Fibroblast of peridontal ligament (primary cell): ENCODE measurements around the gene KLF2.
"Not testable (repeated sequence)": the region's sequence is repeated elsewhere in the genome, so short reads cannot be mapped to it uniquely, and the experiment has no call there.

Source experiments
- DNase-seq: peaks from one replicate; pipeline ENCODE4 v3.0.0-alpha.2; 2010; ENCODE audit errors: extremely low read depth

The KLF2 gene

DNA sequence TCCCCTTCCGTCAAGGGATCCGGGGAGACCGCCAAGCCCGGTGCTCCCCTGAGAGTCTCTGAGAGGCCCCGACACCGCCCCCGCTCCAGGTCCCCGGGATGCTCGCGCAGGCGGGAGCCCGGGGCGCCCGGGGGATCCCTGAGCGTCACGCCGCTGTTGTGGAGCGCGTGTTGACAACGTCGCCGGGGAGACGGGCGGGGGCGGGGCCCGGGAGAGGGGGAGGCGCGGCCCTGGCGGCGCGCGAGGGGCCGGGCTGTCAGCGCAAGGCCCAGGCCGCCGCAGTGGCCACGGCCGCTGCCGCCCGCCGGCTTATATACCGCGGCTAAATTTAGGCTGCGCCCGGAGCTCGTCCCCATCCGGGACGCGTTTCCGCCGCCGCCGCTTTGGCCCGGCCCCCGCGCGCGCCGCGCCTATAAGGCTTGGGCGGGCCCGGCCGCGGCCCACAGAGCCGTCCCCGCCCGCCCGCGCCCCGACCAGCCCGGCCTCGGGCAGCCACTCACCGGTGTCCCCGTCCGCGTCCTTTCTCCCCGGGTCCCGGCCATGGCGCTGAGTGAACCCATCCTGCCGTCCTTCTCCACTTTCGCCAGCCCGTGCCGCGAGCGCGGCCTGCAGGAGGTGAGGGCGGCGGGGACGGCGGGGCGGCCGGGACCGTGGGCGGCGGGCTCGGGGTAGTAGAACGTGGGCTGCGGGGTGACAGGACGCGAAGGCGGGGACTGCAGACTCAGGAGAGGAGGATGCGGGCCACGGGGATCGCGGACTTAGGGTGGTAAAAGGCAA is at the start of gene KLF2:
Gene KLF2, plus strand, starts transcription at position 443 of the 777 bp plus-strand sequence. Its CDS starts 98 bp downstream, at position 541.
- DNase-seq = peak; percentile 88

DNA sequence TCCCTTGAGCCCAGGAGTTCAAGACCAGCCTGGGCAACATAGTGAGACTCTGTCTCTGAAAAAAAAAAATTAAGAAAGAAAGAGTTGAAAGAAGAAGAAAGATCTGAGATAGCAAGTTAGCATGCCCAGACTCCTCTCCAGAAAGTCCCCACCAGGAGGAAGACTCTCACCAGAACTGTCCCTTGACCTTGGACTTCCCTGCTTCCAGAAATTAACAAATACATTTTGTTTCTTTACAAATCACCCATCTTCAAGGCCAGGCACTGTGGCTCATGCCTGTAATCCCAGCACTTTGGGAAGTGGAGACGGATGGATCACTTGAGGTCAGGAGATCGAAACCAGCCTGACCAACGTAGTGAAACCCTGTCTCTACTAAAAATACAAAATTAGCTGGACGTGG is 44.3 kb upstream of the KLF2 start:
- DNase-seq = no peak

- no peak for DNase-seq
These were observed 42.9 kb upstream of the KLF2 start for GRCh38 chr19:16281743-16282142.

DNA sequence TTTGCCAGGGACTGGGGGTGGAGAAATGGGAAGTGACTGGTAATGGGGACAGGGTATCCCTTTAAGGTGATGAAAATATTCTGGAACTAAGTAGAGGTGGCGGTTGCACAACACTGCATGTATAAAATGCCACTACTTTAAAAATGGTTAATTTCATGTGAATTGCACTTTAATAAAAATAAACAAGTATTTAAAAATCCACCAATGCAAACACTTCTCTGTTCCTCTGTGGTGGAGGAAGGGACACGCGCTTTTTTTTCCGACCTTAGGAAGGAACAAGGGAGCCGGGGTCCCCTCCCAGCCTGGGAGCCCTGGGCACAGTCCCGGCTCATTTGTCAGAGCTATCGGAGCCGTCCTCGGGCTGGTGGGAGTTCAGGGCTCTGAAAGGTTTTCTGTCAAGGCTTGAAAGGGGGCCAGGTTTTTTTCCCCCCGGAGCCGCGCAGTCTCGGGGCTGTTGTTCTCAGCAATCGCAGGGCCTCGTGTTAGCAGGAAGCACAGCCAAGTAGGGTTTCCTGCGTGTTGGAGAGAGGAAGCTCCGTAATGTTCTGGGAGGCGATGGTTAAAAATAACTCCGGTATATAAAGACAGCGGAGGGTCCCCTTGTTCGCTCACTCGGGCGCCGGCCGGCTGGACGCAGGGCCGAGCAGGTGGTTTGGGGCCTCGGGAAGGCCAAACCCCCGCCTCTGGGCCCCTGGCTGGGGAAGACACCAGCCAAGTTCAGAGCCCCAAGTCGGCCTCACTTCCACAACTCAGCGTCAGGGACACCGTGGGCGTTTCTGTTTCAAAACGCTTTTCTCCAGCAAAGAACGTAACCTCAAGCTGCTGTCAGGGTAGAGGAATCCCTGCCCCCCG is 41.2 kb upstream of the KLF2 start:
- DNase-seq = peak; percentile 54

GRCh38 chr19:16284505-16284904 is 40.1 kb upstream of the KLF2 start:
- no peak for DNase-seq

DNA sequence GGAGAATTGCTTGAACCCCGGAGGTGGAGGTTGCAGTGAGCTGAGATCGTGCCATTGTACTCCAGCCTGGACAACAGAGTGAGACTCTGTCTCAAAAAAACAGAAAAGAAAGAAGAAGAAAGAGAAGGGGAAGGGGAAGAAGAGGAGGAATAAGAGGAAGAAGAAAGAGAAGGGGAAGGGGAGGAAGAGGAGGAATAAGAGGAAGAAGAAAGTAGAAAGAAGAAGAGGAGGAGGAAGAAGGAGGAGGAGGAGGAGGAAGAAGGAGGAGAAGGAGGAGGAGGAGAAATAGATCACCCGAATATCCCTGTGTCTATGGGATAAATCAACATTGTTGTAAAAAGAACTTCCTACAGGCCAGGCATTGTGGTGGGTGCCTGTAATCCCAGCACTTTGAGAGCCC is 39.5 kb upstream of the KLF2 start:
- DNase-seq = not testable (repeated sequence)

- peak; percentile 51 for DNase-seq
These were observed 38.7 kb upstream of the KLF2 start for GRCh38 chr19:16285769-16286498.

GRCh38 chr19:16288544-16288943 is 36.1 kb upstream of the KLF2 start:
- DNase-seq = no peak

DNA sequence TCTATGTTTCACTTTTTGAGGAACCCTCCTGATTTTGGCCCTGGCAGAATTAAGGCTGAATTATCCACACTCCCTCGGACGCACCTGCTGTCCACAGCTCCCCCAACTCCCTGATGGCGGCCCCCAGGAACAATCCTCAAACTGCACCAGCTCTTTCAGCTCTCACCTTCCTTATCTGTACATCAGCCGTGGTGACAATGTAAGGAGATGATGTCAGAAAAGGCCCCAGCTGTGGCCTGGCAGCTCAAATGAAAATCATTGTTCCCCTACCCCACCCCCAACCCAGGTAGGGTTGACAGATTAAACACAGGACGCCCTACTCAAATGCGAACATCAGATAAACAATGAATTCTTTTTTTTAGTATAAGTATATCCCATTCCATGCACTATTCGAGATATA is 35.0 kb upstream of the KLF2 start:
- no peak for DNase-seq

DNA sequence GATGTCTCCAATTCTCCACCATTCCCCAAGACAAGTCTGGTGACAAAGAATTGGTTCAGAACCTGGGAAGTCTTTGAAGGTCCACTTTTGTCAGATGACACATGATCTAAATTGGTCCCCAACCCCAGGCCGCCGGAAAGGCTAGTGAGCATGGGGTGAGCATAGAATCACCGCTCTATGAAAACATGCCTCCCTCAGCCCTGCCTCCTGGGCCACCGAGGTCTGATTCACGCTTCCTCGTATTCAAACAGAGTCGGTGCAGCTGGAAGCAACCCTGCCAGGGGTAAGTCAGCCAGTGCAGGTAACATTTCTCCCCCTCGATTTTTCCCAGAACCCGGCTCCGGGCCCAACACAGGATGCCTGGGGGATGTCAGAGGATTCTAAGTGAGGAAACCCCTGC is 33.9 kb upstream of the KLF2 start:
- no peak for DNase-seq

- peak; percentile 98 for DNase-seq
These were observed 31.2 kb upstream of the KLF2 start for GRCh38 chr19:16293118-16294091.

DNA sequence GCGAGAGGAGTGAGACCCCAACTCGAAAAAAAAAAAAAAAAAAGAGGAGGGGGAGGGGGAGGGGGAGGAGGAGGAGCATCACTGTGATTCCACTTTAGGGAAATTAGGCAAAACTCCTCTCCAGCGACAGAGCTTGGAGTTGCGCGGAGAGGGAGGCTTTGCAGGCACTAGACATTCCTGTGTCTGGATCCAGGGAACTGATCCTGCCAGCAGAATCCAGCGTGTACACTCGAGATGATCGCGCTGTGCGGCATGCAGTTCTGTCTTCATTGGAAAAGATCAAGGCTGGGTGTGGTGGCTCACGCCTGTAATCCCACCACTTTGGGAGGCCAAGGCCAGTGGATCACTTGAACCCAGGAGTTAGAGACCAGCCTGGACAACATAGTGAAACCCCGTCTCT is 29.6 kb upstream of the KLF2 start:
- no peak for DNase-seq

DNA sequence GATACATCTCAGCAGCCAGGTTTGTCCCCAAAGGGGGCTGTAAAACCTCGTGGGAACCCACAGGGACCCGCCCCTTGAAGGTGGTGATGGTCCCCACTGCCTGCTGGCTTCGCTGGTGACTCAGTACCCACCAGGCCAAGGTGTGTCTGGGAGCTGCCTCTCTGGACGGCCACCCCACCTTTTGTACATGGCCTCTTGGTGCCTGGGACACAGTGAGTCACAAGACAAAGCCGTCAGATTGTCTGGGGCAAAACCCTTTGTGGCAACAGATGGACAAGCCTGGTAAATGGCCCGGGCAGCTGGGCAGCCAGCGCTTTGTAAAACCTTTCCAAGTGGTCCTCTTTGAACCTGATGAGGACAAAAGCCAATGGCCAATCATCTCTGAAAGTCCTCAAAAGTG is 27.9 kb upstream of the KLF2 start:
- no peak for DNase-seq

DNA sequence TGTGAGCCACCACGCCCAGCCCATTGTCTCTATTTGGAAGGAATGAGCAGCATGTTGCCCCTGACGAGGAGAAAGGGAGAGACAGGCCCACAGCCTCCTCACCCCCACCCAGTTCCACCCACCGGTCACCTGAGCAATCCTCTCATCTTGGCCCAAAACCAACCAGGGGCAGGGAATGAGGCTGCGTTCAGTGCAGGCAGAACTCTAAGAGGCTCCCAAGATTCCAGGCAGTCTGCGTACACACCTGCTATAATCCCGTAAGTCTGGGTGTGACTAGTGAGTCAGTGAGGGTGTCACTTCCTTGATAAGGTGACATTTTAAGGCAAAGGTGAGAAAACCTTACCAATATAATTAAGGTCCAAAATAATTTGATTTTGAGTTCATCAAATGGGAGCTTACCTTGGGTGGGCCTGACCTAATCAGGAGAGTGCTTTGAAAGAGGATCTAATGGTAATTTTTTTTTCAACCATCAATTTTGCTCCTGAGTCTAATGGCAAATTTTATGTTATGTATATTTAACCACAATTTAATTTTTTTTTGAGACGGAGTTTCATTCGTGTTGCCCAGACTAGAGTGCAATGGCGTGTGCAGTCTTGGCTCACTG is 26.9 kb upstream of the KLF2 start:
- no peak for DNase-seq

- DNase-seq = no peak
These were observed 26.3 kb upstream of the KLF2 start for GRCh38 chr19:16298334-16298733.

- DNase-seq = peak; percentile 8
These were observed 22.5 kb upstream of the KLF2 start for GRCh38 chr19:16301999-16302694.

DNA sequence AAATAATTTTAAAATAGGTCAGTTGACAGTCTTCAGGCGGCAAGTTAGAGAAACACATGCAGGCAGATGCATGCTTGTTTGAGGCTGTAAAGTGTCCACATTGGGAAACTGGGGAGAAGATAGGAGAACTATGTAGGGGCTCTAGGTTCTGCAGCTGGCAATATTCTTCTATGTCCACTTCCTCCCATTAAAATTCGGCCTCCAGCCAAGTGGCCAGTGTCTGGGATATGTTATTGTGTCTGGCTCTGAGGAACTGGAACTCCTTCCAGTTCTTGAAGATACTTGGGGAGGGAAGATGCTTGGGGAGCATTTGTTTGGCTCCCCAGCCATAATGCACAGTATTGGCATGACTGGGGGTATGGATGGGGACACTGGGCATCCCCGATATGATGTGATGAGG is 20.9 kb upstream of the KLF2 start:
- no peak for DNase-seq

DNA sequence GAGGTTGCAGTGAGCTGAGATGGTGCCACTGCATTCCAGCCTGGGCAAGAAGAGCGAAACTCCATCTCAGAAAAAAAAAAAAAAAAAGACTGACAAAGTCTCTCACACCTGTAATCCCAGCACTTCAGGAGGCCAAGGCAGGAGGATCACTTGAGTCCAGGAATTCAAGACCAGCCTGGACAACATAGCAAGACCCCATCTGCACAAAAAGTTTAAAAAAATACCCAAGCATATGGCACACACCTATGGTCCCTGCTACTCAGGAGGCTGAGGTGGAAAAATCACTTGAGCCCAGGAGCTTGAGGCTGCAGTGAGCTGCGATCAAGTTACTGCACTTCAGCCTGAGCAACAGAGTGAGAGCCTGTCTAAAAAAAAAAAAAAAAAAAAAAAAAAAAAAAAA is 20.1 kb upstream of the KLF2 start:
- DNase-seq = not testable (repeated sequence)

DNA sequence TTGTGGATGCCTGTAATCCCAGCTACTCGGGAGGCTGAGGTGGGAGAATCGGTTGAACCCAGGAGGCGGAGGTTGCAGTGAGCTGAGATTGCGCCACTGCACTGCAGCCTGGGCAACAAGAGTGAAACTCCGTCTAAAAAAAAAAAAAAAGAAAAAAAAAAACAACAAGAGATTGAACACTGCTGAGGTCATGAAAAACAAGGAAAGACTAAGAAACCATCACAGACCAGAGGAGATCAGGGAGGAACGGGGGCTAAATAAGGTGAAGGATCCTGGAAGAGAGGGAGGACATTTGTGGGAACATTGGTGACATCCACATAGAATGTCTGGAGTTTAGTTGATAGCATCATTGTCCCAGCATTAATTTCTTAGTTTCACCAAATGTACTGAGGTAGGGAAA is 19.6 kb upstream of the KLF2 start:
- DNase-seq = not testable (repeated sequence)
